Vagina (tissue), 2 donors: Measurements from ENCODE around the gene KRTDAP. TPM values are rescaled to one million over a fixed set of nuclear protein-coding genes. Genes with fewer than 3 reads are reported as not detected.
"Not testable (repeated sequence)": the region's sequence is repeated elsewhere in the genome, so short reads cannot be mapped to it uniquely, and the experiment has no call there.

Experiments used
- DNase-seq, 2 donors: peaks; one replicate each; pipeline ENCODE4 v3.0.0-alpha.2; 2017; ENCODE audit errors: extremely low spot score in 2 of 2
- H3K27ac ChIP-seq: fragments of 200-600 bp; sonication (generic); one replicate; pipeline ENCODE4 v1.5.1; 2019
- H3K27me3 ChIP-seq: fragments of 200-600 bp; sonication (generic); one replicate; pipeline ENCODE4 v1.5.1; 2019
- H3K36me3 ChIP-seq, 2 donors: fragments of 200-600 bp; sonication (generic); one replicate each; pipeline ENCODE4 v1.5.1; 2017 to 2019
- H3K4me1 ChIP-seq: fragments of 200-600 bp; sonication (generic); one replicate; pipeline ENCODE4 v1.5.1; 2019
- H3K4me3 ChIP-seq, 2 donors: fragments of 200-600 bp; sonication (generic); 1 replicate in 1 of 2; 2 replicates in 1 of 2; pipeline ENCODE4 v1.5.1; 2016 to 2019
- H3K9me3 ChIP-seq: fragments of 200-600 bp; sonication (generic); one replicate; pipeline ENCODE4 v1.5.1; 2019
- POLR2A ChIP-seq, 2 donors: fragments of 450-650 bp; IDR thresholded peaks; one replicate each; pipeline ENCODE4 v1.6.1; 2017; ENCODE audit warnings: antibody characterized with exemption in 2 of 2, mild to moderate bottlenecking in 2 of 2, moderate library complexity in 2 of 2
- POLR2AphosphoS5 ChIP-seq, 2 donors: sonication (generic); formaldehyde crosslinking; IDR thresholded peaks; one replicate each; pipeline ENCODE4 v1.9.0; 2017; ENCODE audit warnings: antibody characterized with exemption in 2 of 2, mild to moderate bottlenecking in 2 of 2, low read depth in 1 of 2; ENCODE audit not compliant: insufficient read depth in 1 of 2
- intact Hi-C: fragments of 100-400 bp; cut with DNase I; formaldehyde crosslinking; loops from one replicate; pipeline ENCODE4 v1.15.1; 2023
- total RNA-seq: library from RNA; depleted of rRNA; stranded (reverse); fragments of >200 nt; gene quantifications from one replicate; pipeline ENCODE4 v1.2.3, GENCODE V29; 2016
- TF ChIP-seq, protein P1 (sequence below), 3 experiments: fragments of 450-650 bp in 2 of 3; fragments of 200-600 bp in 1 of 3; sonication (generic) in 1 of 3; IDR thresholded peaks; one replicate each; pipeline ENCODE4 v1.5.1; 2017 to 2019; ENCODE audit warnings: antibody characterized with exemption in 3 of 3, mild to moderate bottlenecking in 2 of 3, moderate library complexity in 2 of 3

The KRTDAP gene
- total RNA-seq, 1 donor from 2014 or later: 687 TPM

DNA sequence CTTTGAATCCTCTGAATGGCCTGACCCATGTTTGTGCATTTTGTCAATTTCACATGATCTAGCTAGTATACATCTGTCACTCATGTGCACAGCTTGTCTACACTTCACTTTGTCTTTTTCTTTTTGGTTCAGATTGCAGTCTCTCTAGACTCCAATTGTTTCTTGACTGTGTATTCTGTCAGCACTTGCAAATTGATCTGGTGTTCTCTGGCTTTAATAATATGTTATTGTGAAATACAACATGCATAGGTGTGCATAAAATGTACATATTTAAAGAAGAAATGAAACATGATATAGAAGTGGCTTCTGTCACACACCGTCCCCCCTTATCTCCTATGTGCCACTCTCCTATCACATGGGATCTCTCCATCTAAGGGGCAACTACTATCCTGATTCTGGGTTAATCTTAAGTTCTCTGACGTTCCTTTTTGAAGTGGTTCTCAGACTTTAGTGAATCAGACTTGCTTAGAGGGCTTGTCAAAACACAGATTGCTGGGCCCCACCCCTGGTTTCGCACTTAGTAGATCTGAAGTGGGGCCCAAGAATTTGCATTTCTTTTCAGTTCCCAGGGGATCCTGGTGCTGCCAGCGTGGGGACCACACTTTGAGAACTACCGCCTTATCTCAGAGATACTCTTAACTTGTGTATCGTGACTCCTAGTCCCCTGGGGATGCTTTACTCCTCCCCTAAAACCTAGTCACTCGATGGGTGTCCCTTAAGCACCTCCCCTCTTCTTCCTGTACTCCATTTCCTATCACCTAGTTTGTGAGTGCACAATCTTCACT, 5.8 kb downstream of the KRTDAP start:
- H3K9me3 ChIP-seq: no peaks in the 10 kb centered on the region
- H3K27ac ChIP-seq: no peak overlapping the region
- no peaks in the 10 kb centered on the region for H3K36me3 ChIP-seq
- H3K4me3 ChIP-seq: no peak overlapping the region
- intact Hi-C loops: no loop called here
- no peak for DNase-seq
- TF ChIP-seq POLR2AphosphoS5 (IDR thresholded peaks at IDR 0.05; ENCODE audit: insufficient read depth in 1 of 2, low read depth in 1 of 2): no peak
- TF ChIP-seq POLR2A (IDR thresholded peaks at IDR 0.05): no peak
- TF ChIP-seq, protein P1, sequence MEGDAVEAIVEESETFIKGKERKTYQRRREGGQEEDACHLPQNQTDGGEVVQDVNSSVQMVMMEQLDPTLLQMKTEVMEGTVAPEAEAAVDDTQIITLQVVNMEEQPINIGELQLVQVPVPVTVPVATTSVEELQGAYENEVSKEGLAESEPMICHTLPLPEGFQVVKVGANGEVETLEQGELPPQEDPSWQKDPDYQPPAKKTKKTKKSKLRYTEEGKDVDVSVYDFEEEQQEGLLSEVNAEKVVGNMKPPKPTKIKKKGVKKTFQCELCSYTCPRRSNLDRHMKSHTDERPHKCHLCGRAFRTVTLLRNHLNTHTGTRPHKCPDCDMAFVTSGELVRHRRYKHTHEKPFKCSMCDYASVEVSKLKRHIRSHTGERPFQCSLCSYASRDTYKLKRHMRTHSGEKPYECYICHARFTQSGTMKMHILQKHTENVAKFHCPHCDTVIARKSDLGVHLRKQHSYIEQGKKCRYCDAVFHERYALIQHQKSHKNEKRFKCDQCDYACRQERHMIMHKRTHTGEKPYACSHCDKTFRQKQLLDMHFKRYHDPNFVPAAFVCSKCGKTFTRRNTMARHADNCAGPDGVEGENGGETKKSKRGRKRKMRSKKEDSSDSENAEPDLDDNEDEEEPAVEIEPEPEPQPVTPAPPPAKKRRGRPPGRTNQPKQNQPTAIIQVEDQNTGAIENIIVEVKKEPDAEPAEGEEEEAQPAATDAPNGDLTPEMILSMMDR (IDR thresholded peaks at IDR 0.05): no peak
- H3K27me3 ChIP-seq: no peaks in the 10 kb centered on the region
- no peaks in the 10 kb centered on the region for H3K4me1 ChIP-seq

- H3K36me3 ChIP-seq: no peaks in the 10 kb centered on the region
- TF ChIP-seq POLR2A (IDR thresholded peaks at IDR 0.05): no peak
- TF ChIP-seq, protein P1 (IDR thresholded peaks at IDR 0.05): no peak
- no peak for TF ChIP-seq POLR2AphosphoS5 (IDR thresholded peaks at IDR 0.05; ENCODE audit: insufficient read depth in 1 of 2, low read depth in 1 of 2)
- no peaks in the 10 kb centered on the region for H3K27me3 ChIP-seq
- DNase-seq: no peak
- no peak overlapping the region for H3K27ac ChIP-seq
- H3K4me1 ChIP-seq: no peaks in the 10 kb centered on the region
- no peaks in the 10 kb centered on the region for H3K9me3 ChIP-seq
- no peak overlapping the region for H3K4me3 ChIP-seq
- intact Hi-C loops: no loop called here
Measured at GRCh38 chr19:35483089-35483488, 7.2 kb downstream of the KRTDAP start.

DNA sequence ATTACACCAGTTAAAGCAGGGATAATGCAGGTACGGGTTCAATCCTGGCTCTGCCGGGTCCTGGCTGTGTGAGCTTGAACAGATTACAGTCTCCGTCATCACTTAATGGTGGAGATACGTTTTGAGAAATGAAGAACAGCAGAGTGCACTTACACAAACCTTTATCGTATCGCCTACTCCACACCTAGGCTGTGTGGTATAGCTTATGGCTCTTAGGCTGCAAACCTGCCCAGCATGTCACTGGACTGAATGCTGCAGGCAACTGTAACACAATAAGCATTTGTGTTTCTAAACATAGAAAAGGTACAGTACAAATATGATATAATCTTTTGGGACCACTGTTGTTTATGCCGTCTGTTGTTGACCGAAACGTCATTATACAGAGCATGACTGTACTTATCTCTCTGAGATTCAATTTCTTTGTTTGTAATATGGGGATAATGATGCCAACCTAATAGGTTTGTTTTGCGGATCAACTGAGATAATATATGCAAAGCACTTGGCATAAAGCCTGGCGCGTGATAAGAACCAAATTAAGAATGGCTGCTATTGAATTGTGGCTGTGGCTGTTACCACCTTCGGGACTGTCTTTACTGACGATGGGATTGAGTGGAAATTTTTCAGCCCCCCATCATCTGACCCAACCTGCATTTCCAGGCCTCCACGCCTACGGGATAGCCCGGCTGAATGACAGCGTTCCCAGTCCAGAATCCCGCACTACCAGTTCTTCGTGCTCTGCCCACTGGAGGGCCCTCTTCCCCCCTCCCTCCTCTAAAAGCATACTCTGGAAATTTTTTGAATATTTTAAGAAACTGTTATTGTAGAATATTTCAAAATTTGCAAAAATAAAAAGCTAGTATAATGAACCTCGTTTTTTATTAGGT, 11.2 kb downstream of the KRTDAP start:
- Histone ChIP-seq H3K4me3 (no peak overlapping the region), H3K36me3 (no peaks in the 10 kb centered on the region), H3K9me3 (no peaks in the 10 kb centered on the region), H3K4me1 (no peaks in the 10 kb centered on the region), H3K27me3 (no peaks in the 10 kb centered on the region), H3K27ac (no peak overlapping the region)
- DNase-seq: no peak
- TF ChIP-seq, protein P1 (IDR thresholded peaks at IDR 0.05): no peak
- TF ChIP-seq POLR2A (IDR thresholded peaks at IDR 0.05) (no peak), POLR2AphosphoS5 (IDR thresholded peaks at IDR 0.05; ENCODE audit: insufficient read depth in 1 of 2, low read depth in 1 of 2) (no peak)
- intact Hi-C loops: no loop called here

DNA sequence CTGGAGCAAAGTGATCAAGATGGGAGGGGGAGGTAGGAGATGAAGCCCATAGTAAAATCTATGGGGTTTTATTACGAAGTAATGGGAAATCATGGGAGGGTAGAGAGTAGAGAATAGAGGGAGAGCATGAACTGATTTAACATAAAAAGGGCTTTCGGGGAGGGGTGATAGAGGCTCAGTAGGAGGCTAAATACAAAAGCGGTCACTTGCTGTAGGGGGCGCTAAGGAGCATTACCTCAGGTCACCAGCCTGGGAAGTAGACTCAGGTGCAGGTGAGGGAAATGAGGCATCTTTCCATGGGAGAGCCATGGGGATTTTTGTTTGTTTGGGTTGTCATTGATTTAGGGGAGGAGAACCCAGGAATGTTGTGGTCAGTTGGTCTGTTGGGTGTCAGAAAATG, 14.1 kb downstream of the KRTDAP start:
- Histone ChIP-seq H3K27me3 (no peaks in the 10 kb centered on the region), H3K4me3 (no peak overlapping the region), H3K36me3 (no peaks in the 10 kb centered on the region), H3K9me3 (no peaks in the 10 kb centered on the region), H3K27ac (no peak overlapping the region), H3K4me1 (no peaks in the 10 kb centered on the region)
- intact Hi-C loops: no loop called here
- TF ChIP-seq, protein P1 (IDR thresholded peaks at IDR 0.05): no peak
- TF ChIP-seq POLR2A (IDR thresholded peaks at IDR 0.05) (no peak), POLR2AphosphoS5 (IDR thresholded peaks at IDR 0.05; ENCODE audit: insufficient read depth in 1 of 2, low read depth in 1 of 2) (no peak)
- DNase-seq: no peak

DNA sequence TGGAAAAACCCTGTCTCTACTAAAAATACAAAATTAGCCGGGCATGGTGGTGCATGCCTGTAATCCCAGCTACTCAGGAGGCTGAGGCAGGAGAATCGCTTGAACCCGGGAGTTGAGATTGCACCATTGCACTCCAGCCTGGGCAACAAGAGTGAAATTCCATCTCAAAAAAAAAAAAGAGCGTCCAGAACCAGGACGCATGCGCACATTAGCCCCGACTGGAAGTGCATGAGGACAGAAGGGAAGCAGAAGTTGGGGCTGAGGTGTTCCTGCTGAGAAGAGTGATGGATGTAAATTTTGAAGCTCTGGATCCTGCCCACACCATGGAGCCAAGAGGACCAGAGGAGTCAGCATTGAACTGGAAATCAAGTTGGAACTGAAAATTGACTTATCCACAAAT, 15.7 kb downstream of the KRTDAP start:
- intact Hi-C loops, H3K27ac ChIP-seq, H3K36me3 ChIP-seq, H3K9me3 ChIP-seq, DNase-seq, H3K4me1 ChIP-seq, H3K4me3 ChIP-seq, H3K27me3 ChIP-seq: not testable (repeated sequence)
